Bone marrow (tissue), 2 donors: Measurements from ENCODE around the gene CAMK2B.

Source experiments
- DNase-seq, 2 donors: peaks; one replicate each; lab custom pipeline; 2025; lab: John Stamatoyannopoulos, UW

The CAMK2B gene

DNA sequence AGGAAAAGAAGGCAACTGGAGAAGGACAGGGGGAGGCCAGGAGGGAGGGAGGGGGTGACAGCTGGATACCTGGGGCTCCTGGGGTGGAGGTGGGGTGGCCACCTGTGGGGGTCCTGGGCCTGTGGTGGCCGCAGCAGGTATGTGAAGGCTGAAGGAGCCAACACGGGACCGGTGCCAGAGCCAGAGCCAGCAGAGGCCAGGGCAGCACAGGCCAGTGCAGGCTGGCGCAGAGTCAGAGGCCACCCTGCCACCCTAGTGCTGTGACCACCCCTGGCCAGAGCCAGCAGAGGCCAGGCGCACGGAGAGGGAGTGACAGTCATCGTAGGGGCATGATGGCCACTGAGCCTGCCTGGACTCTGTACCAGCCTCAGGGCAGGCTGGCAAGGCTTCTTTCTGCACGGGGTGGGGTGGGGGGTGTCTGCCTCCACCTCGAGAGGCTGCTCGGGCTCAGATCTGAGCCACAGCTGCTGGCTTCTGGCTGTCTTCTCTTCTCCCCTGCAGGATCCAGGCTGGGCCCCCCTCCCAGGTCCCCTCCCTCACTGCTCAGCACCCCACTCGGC lies 95.8 kb downstream of the CAMK2B start:
- DNase-seq = no peak

DNA sequence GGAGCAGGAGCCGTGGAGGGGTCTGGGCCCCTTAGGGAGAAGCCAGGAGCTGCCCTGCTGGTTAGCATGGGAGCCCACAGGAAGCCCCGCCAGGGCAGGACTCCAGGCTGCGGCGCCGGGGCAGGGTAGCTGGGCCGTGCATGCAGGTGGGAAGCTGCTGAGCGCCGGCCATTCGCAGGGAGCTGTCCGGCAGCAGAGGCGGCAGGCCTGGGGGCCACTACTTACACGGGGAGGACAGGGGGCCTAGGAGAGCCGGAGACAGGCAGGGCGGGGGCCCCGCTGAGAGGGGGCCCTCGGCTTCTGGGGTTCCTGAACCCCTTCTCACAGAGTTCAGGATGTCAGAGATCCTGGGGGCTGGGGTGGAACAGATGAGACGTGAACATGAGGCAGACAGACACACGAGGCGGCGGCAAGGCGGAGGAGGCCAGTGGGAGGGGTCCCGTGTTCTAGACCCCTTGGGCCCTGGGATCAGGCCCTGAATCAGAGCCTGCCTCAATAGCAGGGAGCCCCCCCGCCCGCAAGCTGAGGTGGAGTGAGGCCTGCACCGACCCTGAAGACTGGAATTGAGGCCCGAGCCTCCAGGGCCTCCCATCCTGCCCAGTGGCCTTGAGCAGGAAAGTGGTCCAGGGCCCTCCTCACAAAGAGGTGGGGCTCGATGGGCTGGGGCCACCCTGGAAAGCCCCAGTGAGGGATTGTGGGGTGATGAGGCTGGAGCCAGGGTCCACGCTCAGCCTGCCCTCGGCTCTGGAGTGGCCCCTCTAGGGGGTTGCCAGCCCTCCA lies 96.6 kb downstream of the CAMK2B start:
- no peak for DNase-seq

GRCh38 chr7:44227911-44228310 lies 97.5 kb downstream of the CAMK2B start:
- DNase-seq = no peak

- DNase-seq = no peak
These were observed 99.0 kb downstream of the CAMK2B start for GRCh38 chr7:44226396-44226753.

- no peak for DNase-seq
These were observed 99.6 kb downstream of the CAMK2B start for GRCh38 chr7:44225566-44226395.

GRCh38 chr7:44224974-44225565 lies 100.3 kb downstream of the CAMK2B start:
- DNase-seq = no peak

GRCh38 chr7:44224080-44224973 lies 101.1 kb downstream of the CAMK2B start:
- DNase-seq = no peak

DNA sequence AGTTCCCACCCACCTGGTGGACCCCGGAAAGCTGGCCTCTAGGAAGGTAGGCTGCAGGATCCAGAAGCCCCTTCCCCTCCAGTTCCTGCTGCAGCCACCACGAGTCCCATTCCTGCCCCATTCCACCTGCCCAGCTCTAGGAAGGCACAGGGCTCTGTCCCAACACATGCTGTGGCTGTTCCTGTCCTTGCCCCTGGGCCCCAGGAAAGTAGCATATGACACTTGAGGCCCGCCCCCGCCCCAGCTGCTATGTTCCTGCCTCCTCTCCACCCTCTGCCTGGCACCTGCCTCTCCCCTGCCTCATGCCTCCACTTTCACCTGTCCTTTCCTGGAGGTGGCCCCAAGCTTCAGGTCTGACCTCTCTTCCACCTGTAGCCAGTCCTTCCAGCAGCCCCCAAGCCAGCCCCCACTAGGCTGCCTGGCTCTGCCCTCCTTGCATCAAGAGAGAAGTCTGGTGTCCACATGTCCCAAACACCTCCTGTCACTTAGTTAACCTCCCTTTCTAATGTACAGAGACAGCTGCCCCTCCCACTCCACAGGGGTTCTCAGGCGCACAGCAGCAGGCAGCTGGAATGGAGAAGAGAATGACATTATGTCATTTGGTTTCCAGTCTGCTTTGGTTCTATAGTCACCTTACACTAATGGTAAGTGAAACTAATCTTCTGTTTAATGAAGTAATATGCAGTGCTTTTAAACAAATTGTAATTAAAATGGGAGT lies 101.9 kb downstream of the CAMK2B start:
- no peak for DNase-seq

GRCh38 chr7:44222776-44223261 lies 102.6 kb downstream of the CAMK2B start:
- no peak for DNase-seq

DNA sequence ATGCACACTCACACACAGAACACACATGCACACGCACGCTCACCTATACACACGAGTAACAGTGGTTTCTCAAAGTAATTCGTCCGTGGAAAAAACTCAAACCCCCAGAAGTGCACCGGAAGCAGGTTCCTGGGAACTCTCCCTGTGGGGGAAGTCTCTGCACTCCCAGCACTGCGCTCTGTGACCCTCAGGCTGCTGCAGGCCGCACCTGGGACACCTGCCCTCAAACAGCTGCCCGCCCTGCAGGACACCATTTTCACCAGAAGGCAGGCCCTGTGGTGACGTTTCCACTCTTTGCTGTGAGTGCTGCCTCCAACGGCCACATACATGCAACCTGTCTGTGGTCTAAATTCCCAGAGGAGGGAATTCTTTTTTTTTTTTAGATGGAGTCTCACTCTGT lies 103.3 kb downstream of the CAMK2B start:
- no peak for DNase-seq

DNA sequence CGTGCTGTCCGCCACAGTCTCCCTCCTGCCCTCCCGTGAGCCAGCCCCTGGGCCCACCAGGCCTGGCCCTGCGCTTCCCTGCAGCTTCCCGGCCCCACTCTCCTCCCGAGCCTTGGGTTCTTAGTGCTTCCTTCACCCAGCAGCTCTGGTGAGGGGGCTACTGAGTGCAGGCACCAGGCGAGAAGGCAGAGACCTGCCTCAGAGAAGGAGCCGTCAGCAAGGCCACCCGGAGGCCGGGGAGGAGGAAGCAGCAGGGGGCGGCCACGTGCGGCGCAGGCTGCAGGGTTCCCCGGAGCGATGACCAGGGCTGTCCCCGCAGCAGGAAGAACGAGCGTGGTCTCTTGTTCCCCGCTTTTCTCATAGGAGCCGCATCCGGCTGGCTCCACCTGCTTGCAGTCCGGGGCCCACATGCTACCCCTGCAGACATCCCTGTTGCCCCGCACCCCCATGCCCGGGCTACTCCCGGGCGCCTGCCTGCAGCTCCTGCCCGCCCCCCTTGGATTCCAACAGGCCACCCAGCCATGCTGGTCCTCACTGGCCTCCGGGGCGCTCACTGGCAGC lies 104.1 kb downstream of the CAMK2B start:
- no peak for DNase-seq

DNA sequence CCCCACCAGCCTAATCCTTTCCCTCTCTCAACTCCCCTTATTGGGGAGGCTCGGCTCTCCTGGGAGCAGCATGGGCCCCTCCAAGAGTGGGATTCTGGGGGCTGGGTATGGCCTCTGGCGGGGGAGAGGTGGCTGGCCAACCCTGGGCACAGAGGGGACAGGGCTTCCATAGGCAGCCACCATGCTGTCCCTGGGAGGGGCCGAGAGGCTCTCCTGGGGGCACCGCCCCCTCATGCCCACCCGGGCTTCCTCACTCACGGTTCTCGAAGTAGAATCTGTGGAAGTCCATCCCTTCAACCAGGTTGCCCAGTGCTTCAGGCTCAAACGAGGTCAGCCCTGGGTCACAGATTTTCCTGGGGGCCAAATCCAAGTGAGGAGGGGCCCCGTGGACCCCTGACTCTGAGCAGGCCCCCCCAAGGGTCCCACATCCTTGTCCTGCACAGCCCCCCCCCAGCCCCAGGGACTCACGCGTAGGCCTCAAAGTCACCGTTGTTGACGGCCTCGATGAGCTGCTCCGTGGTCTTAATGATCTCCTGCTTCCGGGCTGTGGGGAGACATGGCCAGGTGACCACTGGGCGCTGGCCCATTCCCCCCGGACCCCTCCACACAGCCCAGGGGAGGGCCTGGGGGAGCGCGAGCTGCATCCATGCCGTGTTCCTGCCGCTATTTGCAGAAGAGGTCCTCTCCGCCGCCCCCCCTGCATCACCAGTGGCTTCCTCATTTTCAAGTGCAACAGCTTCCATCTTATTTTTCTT lies 104.9 kb downstream of the CAMK2B start:
- DNase-seq = no peak

DNA sequence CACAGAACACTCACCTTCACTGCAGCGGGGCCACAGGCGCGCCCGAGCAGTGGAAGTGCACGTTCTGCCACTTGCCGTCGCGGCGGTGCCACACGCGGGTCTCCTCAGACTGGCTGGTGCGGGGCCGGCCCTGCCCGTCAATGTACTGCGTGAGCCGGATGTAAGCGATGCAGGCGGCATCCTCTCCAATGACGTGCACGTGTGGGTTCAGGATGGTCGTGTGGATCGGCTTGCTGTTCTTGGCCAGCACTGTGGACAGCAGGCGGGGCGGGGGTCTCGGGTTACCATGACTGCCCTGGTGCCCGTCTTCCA lies 105.4 kb downstream of the CAMK2B start:
- no peak for DNase-seq

- no peak for DNase-seq
These were observed 105.9 kb downstream of the CAMK2B start for GRCh38 chr7:44219371-44220045.

DNA sequence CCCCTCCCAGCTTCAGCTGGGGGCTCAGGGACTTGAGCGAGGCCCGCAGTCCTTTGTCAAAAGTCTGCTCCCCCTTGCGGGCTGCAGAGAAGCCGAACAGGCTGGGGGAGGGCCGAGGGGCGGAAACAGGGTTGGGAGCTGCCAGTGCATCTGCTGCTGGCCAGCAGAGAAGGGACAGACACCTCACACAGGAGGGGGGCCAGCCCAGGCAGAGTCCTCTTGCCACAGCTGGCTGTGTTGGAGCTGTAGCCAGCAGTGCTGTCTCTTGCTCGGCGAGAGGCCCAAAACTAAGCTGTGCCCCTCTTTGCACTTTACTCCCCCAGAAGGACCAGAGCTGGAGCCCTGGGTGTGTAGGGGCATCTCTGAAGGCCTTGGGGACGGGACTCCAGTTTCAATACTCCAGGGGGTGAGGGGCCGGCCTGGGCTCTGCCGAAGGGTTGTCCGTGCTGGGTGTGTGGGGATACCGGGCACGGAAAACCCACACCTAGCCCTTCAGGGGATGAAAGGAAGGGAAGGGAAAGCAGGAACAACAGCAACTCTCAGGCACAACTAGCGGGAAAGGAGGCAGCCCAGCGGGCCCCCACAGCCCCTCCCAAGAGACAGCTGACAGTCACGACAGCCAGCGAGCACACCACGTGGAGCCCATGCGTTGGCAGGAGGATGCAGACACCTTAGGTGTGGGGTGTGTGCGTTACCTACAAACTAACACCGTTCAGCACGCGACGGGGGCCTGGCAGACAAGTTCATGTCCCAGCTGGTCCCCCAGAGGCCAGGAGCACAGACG lies 106.8 kb downstream of the CAMK2B start:
- DNase-seq = no peak

DNA sequence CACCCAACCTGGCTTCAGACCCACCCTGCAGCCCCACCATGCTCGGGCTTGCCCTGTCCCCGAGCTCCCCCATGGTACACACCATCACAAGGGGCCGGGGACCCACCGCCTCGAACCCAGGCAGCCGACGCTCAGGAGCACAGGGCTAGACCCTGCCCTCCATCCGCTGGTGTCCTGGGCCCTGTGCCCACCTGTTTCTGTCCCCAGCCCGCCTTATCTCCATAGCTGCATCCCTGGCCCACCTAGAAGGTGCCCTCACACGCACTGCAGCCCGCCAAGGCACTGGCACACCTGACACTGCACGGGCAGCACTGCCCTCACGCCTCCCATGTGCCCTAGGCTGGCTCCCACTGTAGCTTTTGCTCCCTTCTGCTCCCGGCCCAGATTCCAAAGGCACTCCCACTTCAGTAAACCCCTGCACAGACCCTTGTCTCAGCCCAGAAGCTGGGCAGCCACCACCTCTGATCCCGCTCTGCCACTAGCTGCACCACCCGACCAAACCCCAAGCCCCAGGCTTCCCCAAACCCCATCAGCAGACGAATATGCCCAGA lies 107.5 kb downstream of the CAMK2B start:
- no peak for DNase-seq

DNA sequence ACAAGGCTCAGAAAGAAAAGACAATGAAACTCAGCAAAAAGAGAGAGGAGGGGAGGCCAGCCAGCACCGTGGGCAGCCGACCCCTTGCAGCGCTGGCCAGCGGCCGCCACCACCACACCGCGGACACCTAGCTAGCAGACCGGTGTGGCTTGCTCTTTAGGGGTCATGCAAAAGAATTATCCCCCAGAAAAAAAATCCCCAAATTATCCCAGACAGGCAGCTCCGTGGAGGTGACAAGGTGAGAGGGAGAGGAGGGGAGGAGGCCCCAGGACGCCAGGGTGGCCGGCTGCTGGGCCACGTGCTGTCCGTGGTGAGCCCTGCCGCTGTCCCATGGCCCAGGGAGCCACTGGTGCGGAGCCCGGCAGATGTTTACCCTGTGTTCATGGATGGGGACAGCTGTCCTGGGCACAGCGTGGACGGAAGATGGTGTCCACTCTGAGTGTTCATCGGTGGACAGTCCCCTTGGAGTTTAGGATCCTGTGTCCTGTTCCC lies 108.1 kb downstream of the CAMK2B start:
- no peak for DNase-seq
